OCI-LY1 (cell line): ENCODE measurements around the gene TPSD1.

Experiments
- CTCF ChIP-seq: fragments of 200-600 bp; sonication (generic), shearing (Covaris generic); IDR thresholded peaks from 2 replicates; pipeline ENCODE4 v1.5.1; 2017; ENCODE audit warnings: mild to moderate bottlenecking, antibody characterized with exemption, low read length, moderate library complexity, mixed read lengths
- EZH2 ChIP-seq: fragments of 200-600 bp; sonication (generic), shearing (Covaris generic); IDR thresholded peaks from 2 replicates; pipeline ENCODE4 v1.8.0; 2017; ENCODE audit warnings: borderline replicate concordance, mixed run types, mild to moderate bottlenecking, antibody characterized with exemption, low read length, moderate library complexity, mixed read lengths

- TF ChIP-seq CTCF (no peak), EZH2 (no peak)
Measured at GRCh38 chr16:1214719-1215118, 41.1 kb upstream of the TPSD1 start.
